Psoas muscle (tissue), 8 donors: ENCODE data around the gene NKAIN1. TPM values are rescaled to one million over a fixed set of nuclear protein-coding genes. Genes with fewer than 3 reads are reported as not detected.
"Not testable (repeated sequence)": the region's sequence is repeated elsewhere in the genome, so short reads cannot be mapped to it uniquely, and the experiment has no call there.

Experiments
- ATAC-seq, 4 donors: fragments of 200-7000 bp; cut with Tn5 transposase; one replicate each; pipeline ENCODE4 v1.9.1; 2020; ENCODE audit warnings: moderate library complexity in 3 of 4, mild to moderate bottlenecking in 2 of 4
- DNase-seq, 2 donors: peaks; one replicate each; pipeline ENCODE4 v3.0.0-alpha.2; 2020
- H3K27ac ChIP-seq: fragments of 200-600 bp; one replicate; pipeline ENCODE4 v1.8.0; 2022
- H3K27me3 ChIP-seq, 3 donors: fragments of 200-600 bp in 1 of 3; one replicate each; pipeline versions ENCODE4 v1.6.1 to v1.8.0; 2013 to 2022; ENCODE audit warnings: low read length in 2 of 3, mild to moderate bottlenecking in 2 of 3, moderate library complexity in 1 of 3; ENCODE audit not compliant: insufficient read depth in 3 of 3
- H3K36me3 ChIP-seq, 2 donors: fragments of 200-600 bp in 1 of 2; one replicate each; pipeline versions ENCODE4 v1.6.1 to v1.8.0; 2013 to 2022; ENCODE audit warnings: low read depth in 1 of 2, mild to moderate bottlenecking in 1 of 2, moderate library complexity in 1 of 2; ENCODE audit not compliant: insufficient read depth in 1 of 2
- H3K4me1 ChIP-seq: fragments of 200-600 bp; one replicate; pipeline ENCODE4 v1.8.0; 2022
- H3K4me3 ChIP-seq: fragments of 200-600 bp; one replicate; pipeline ENCODE4 v1.8.0; 2022; ENCODE audit warnings: mild to moderate bottlenecking
- H3K9me3 ChIP-seq: fragments of 200-600 bp; one replicate; pipeline ENCODE4 v1.8.0; 2022
- WGBS, 3 donors: extraction: QIAGEN DNeasy Blood & Tissue Kit; methylation state at CpG; one replicate each; pipeline versions ENCODE4 v1.1.6 to v1.1.7; 2013; 5-methylcytosine and 5-hydroxymethylcytosine counted together
- intact Hi-C, 2 donors: fragments of 100-400 bp; cut with DNase I; formaldehyde crosslinking; loops; one replicate each; pipeline versions ENCODE4 v1.11.0 to v1.14.2; 2022
- polyA plus RNA-seq, 3 donors: library from polyadenylated mRNA; stranded (reverse); fragments of 200-250 nt; gene quantifications; one replicate each; pipeline ENCODE4 v1.2.3, GENCODE V29; 2013
- total RNA-seq, 4 donors: library from RNA; stranded (reverse); fragmentation: NEBNext Ultra II Directional in 2 of 4; extraction: Animal tissue kit (Norgen Biotek cat#: 25700) in 2 of 4; gene quantifications; one replicate each; pipeline versions ENCODE4 v1.2.1 to v1.2.4, GENCODE V29; 2021 to 2023
- TF ChIP-seq, protein P1 (sequence below): fragments of 200-600 bp; IDR thresholded peaks from one replicate; pipeline ENCODE4 v1.8.0; 2022; ENCODE audit warnings: antibody characterized with exemption
- donor health status: healthy with polysubstance abuse.
- donor health status: DM: no; HTN: no; CAD: no; lungs with moderate emphysema.
- donor health status: Bipolar disorder and iron deficiency.
- donor health status: healthy.
- donor health status: DM: yes; HTN: yes; CAD: no.
- donor health status: DM: no; HTN: no; CAD: no.
- donor health status: DM: no; HTN: no; CAD: no.
- donor health status: DM: yes; HTN: yes; CAD: no.

NKAIN1 gene
- total and polyA plus RNA-seq, 7 donors, result 3.3 to 11.9 (median 5.3) TPM

DNA sequence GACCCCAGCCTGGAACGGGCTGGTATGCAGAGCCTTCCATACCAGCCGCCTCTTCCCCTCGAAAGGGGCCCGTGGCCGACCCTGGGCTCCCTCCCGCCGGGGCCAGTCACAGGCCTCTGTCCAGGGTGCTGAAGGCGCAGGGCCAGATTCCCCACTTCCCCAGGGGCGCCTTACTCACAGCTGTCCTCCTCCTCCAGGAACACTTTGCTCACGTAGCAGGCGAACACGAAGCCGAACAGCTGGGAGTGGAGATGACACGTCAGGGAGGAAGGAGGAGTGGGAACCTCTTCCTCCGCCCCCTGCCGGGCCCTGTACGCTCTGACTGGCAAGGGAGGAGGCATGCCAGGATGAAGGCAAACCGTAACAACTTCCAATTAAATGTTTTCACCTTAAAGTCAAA is 57.3 kb downstream of the NKAIN1 start:
- Histone ChIP-seq H3K4me1 (peaks cover 12% of the 10 kb centered on the region), H3K27ac (peak overlapping the region; percentile 52), H3K9me3 (no peaks in the 10 kb centered on the region), H3K27me3 (no peaks in the 10 kb centered on the region), H3K36me3 (no peaks in the 10 kb centered on the region), H3K4me3 (peak overlapping the region; percentile 55)
- DNase-seq (peak; percentile 86 to 94), ATAC-seq (peak; percentile 93 to 94 (median 93))
- WGBS, 3 donors, result 1 to 2% (median 1%) methylated on average over 18 of the region's 18 CpGs
- TF ChIP-seq, protein P1, sequence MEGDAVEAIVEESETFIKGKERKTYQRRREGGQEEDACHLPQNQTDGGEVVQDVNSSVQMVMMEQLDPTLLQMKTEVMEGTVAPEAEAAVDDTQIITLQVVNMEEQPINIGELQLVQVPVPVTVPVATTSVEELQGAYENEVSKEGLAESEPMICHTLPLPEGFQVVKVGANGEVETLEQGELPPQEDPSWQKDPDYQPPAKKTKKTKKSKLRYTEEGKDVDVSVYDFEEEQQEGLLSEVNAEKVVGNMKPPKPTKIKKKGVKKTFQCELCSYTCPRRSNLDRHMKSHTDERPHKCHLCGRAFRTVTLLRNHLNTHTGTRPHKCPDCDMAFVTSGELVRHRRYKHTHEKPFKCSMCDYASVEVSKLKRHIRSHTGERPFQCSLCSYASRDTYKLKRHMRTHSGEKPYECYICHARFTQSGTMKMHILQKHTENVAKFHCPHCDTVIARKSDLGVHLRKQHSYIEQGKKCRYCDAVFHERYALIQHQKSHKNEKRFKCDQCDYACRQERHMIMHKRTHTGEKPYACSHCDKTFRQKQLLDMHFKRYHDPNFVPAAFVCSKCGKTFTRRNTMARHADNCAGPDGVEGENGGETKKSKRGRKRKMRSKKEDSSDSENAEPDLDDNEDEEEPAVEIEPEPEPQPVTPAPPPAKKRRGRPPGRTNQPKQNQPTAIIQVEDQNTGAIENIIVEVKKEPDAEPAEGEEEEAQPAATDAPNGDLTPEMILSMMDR, result peak; percentile 48
- intact Hi-C loops, result loop anchor here (5.0 kb wide), 2 partner anchors 75 to 240 kb away; no protein-coding TSS in a partner anchor

GRCh38 chr1:31181515-31182343 is 58.0 kb downstream of the NKAIN1 start:
- Histone ChIP-seq H3K4me3 (peak overlapping the region; percentile 55), H3K27ac (peak overlapping the region; percentile 52), H3K9me3 (no peaks in the 10 kb centered on the region), H3K4me1 (peaks cover 12% of the 10 kb centered on the region), H3K27me3 (no peaks in the 10 kb centered on the region), H3K36me3 (no peaks in the 10 kb centered on the region)
- TF ChIP-seq, protein P1, result peak; percentile 78
- 5 to 11% (median 6%) methylated on average over 46 to 52 of the region's 52 CpGs for WGBS, 3 donors
- ATAC-seq (peak; percentile 74 to 78 (median 74)), DNase-seq (peak; percentile 68 to 77)
- intact Hi-C loops, result loop anchor here (2.0 to 5.0 kb wide), 3 partner anchors 76 to 241 kb away; no protein-coding TSS in a partner anchor

- no peak overlapping the region for H3K27ac ChIP-seq
- no peak for DNase-seq
- TF ChIP-seq, protein P1, result no peak
- peaks cover 12% of the 10 kb centered on the region for H3K4me1 ChIP-seq
- intact Hi-C loops, result loop anchor here (2.0 to 5.0 kb wide), 3 partner anchors 77 to 242 kb away; no protein-coding TSS in a partner anchor
- no peaks in the 10 kb centered on the region for H3K27me3 ChIP-seq
- H3K36me3 ChIP-seq, result no peaks in the 10 kb centered on the region
- no peak for ATAC-seq
- no peaks in the 10 kb centered on the region for H3K9me3 ChIP-seq
- 83 to 88% (median 85%) methylated on average over 6 of the region's 6 CpGs for WGBS, 3 donors
- no peak overlapping the region for H3K4me3 ChIP-seq
Observed at GRCh38 chr1:31180338-31180737, 59.3 kb downstream of the NKAIN1 start.

DNA sequence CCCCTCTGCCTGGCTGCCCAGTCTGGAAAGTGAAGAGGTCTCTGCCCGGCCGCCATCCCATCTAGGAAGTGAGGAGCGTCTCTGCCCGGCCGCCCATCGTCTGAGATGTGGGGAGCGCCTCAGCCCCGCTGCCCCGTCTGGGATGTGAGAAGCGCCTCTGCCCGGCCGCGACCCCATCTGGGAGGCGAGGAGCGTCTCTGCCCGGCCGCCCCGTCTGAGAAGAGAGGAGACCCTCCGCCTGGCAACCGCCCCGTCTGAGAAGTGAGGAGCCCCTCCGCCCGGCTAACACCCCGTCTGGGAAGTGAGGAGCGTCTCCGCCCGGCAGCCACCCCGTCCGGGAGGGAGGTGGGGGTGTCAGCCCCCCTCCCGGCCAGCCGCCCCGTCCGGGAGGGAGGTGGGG is 63.4 kb downstream of the NKAIN1 start:
- H3K36me3 ChIP-seq, H3K27ac ChIP-seq, H3K27me3 ChIP-seq, ATAC-seq, H3K4me3 ChIP-seq, H3K4me1 ChIP-seq, H3K9me3 ChIP-seq, DNase-seq, intact Hi-C loops: not testable (repeated sequence)
- 89 to 96% (median 94%) methylated on average over 20 to 33 of the region's 33 CpGs for WGBS, 3 donors

DNA sequence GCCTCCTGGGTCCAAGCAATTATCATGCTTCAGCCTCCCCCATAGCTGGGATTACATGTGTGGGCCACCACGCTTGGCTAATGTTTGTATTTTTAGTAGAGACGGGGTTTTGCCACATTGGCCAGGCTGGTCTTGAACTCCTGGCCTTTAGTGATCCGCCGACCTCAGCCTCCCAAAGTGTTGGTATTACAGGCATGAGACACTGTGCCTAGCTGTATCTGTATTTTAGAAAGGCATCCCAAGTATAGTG is 69.3 kb downstream of the NKAIN1 start:
- intact Hi-C loops, result no loop called here
- peak overlapping the region; percentile 82 for H3K27ac ChIP-seq
- no peak for DNase-seq
- no peaks in the 10 kb centered on the region for H3K27me3 ChIP-seq
- TF ChIP-seq, protein P1, result no peak
- H3K4me1 ChIP-seq, result peaks cover 5% of the 10 kb centered on the region
- H3K36me3 ChIP-seq, result no peaks in the 10 kb centered on the region
- WGBS, 3 donors, result 41 to 60% (median 42%) methylated on average over 4 of the region's 4 CpGs
- H3K9me3 ChIP-seq, result no peaks in the 10 kb centered on the region
- no peak for ATAC-seq
- H3K4me3 ChIP-seq, result no peak overlapping the region
